NT2/D1 (cell line): ENCODE measurements around the gene C6orf132.

ENCODE experiments used
- YY1 ChIP-seq: IDR thresholded peaks from 2 replicates; pipeline ENCODE4 v1.6.1; 2011; ENCODE audit not compliant: insufficient read length, insufficient read depth
- ZNF274 ChIP-seq: IDR thresholded peaks from 2 replicates; pipeline ENCODE4 v1.6.1; 2011; ENCODE audit warnings: mild to moderate bottlenecking, low read depth, low read length

DNA sequence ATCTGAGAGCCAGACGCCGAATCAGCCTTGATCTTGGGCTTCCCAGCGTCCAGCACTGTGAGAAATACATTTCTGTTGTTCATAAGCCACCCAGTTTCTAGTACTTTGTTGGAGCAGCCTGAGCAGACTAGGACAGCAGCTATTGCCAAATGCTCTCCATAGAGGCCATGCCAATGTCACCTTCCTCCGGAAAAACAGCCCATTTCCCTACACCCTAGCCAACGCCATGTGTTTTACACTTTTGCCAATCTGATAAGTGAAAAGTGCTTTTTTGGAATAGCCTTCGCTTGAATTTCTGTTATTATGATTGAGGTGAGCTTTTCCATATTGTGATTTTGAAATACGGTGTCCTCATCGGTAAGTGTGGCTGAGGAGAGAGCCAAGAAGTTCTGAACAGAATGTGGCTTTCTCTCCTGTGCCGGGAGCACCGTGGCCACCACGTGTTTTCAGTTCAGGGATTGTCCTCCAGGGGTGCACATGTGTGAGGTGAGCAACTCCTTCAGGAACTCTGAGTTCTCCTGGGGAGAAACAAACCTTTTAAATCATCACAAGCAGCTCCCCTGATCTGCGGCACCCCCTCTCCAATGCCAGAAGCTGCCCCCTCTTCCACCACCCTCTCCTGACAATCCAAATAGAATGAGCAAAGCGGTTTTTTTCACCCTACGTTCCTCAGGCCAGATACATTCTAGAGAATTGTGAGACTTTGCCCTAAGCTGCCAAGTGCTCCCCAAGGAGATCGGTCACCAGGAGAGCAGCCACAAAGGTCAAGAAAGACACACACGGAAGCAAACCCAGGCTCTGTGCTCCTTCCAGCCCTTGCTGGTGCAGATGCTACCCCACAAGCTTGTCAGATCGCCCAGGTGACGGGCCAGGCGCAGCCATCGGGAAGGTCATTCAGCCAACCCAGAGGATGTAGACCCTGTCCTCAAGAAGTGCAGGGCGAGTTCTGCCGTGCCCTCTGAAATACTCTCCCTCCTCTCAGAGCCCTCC, 56.1 kb downstream of the C6orf132 start:
- TF ChIP-seq ZNF274 (no peak), YY1 (no peak)
